Activated T-cell treated with anti-CD3 and anti-CD28 coated beads for 1 hour (primary cell): ENCODE results near the gene ITPRID2.
A peak's percentile ranks its signal among the peaks of the same experiment; 100 is the strongest.

Source experiments
- DNase-seq: peaks from one replicate; pipeline ENCODE4 v3.0.0-alpha.2; 2020; ENCODE audit warnings: low read depth

The ITPRID2 gene

DNA sequence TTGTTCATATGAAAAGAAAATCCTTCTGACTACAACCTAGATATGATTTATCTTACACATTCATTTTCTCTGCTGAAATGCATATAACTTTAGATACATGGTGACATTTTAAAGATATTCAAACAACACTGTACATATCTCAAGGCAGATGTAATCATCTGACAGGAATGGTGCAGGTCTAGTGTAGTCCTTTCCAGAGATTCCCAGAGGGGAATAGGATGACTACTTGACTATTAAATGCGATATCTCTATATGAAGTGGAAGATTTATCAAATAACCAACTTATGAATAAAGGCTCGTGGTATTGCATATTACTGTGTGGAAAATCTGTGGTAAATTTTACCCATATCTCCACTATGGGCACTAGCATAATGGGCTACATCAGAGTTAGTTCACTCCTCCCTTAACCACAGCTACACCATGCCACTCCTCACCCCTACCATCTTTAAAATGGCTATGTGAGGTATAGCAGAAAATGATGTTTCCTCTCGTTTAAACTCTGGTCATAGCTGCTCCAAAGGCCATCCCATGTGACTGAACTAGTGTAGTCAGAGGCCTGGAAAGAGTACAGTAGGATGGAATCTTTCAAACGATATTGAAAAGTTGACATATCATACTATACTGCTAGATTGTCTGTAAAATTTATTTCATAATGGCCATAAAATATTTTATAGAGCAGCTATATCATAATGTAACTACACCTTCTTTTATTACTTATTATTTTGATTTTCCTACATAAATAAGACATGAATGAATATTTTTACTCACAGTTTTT lies 9.1 kb upstream of the ITPRID2 start:
- DNase-seq: no peak

DNA sequence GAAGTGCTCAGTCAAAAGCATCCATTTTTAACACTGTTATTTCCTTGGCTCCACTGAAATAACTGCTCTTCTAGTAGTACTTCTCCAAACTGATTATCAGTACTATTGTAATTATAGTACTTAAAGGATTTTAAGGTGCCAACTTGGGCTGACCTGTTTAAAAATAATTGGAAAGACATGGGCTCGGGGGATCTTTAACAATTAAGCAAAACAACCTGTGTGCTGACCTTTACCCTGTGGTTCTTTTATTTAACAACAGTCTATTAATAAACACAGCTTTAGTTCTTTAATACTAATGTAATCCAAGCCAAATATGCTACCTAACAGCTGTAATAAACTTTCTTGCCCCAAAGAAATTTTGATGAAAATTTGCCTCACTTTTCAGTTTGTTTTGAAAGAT lies 6.9 kb upstream of the ITPRID2 start:
- DNase-seq: no peak

DNA sequence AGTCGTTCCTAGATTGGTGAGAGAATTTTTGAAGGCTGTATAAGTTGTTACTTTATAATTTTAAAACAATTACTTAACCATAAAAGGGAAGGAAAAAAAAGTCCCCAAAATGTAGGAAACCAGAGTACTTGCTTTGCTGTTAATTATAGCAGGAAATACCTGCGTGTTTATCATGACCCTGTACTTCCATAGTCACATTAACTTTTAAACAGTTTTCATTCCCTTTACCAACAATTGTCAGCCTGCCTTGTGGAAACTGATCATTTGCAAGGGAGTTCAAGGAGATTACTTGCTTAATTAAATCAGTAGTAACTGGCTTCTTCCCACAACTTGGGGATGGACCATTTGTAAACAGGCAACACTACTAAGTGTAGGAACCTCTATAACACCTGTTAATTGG lies 6.4 kb upstream of the ITPRID2 start:
- no peak for DNase-seq

DNA sequence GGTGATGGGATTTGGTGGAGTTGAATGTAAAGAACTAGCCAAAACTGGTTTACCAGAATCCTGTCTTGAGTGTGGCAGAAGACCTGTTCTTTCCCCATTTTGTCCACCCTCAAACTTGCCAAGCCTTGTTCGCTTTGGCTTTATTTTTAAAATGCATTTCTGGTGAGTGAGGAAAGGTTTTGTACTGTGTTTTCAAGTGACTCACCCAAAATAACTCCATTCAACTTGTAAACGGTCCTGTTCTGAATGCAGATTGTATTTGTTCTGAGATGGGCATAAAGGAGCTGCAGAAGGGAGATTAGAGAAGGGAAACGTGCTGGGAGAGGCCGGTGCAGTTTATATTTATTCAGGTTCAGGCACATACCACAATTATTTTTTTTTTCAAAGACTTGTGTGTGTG lies 5.3 kb upstream of the ITPRID2 start:
- no peak for DNase-seq

DNA sequence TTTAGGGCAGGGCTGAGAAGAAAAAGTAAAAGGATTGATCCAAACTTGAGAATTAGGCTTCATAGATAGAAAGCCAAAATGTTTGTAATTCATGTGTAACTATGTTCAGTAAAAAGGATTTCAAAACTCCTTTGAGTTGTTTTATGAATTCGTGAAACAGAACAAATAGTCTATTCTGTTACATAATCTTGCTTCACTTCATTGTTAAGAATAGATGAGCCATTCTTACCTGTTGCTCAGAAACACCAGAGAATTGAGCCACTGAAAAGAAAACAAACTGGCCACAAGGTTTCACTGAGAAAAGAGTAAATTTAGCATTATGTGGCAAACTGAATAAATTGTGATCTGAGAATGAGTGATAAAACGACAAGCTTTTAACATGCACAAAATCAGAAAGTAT lies 4.5 kb upstream of the ITPRID2 start:
- DNase-seq: no peak

DNA sequence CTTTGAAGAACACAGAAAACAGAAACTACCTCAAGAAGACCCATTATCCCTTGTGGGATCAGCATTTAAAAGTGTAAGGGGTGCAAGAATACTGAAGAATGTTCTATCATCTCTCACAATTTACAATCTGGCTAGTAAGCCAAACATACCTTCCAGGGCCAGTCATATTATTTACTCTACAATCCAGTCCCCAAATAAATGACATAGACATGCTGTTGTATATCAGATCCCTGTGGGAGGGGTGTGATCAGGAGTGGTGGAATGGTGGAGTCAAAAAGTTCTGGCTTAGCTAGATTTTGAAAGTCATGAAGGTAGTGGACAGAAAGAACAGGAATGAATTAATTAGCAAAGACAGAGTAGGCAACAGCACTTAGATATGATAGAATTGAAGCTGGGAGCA lies 1.8 kb upstream of the ITPRID2 start:
- DNase-seq: no peak

DNA sequence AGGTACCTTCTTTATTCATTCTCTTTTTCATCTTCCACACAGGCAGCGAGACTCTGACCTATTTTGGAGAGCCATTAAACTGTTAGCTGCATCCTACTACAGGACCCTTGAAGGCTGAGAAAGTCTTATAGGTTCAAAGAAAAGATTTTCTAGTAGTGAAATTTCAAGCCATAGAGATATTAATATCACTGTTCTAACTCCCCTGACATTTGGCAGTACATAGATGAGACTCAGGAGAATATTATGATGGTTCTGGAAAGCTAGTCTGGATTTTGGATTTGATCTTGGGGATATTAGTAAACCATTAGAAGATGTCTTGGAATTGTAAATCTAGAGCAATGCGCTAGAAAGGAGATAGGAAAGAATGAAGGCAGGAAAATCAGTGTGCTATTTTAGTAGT lies 1.3 kb upstream of the ITPRID2 start:
- DNase-seq: no peak

DNA sequence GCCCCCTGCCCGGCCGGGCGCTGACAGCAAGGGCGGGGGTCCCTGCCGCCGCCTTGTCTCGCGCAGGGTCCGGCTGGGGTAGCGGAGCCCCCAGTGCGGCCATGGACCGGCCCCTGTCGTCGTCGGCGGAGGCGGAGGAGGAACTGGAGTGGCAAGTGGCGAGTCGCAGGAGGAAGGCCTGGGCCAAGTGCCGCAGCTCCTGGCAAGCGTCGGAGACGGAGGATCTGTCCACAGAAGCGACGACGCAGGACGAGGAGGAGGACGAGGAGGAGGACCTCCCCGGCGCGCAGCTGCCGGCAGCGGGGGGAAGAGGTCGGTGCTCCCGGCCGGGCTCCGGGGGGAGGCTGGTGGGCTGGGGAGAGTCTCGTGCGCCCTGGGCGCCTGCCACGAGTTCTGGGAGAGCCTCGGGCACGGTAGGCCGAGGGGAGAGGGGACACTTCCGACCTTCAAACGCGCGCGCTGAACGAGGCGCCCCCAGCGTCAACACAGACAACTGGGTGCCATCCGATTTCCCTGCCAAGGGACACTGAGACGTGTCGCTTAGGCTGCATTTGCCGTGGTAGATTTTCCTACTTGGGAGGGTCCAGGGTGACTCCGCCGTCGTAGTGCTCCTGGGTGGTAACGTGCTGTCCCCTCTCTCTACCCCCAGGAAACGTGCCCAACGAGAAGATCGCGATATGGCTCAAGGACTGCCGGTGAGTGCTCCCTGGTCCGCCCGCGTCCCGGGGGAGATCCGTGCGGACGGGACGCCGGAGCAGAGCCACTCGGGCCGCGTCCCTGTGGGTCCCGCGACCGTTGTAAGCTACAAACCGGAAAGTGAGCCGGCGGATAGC lies 652 bp downstream of the ITPRID2 start:
- DNase-seq: peak; percentile 46

DNA sequence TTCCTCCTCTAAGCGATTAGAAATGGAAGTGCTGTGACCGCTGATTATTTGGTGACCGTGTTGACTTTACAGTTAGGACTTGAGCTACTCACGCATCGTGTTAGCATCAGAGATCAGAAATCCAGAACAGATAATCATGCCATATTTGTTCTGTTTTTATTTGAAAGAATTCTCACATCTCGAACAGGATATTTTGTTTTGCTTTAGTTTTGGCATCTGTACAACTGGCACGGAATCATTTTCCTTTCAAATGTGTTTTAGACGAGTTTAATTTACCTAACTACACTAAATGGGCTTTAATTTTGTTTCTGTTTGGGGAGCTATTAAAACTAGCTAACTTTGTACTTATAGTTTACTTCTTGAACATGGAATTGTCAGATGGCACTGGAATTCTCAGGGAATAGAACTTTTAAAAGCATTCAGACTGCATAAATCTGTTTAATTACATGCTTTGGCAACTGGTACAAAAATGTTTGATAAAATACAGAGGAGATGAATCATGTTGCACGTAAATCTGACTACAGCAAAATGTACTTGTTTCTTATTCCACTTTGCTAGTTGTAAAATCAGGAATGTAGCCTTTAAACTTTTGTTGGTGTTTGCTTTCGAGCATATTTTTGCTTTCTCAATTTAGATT lies 1.4 kb downstream of the ITPRID2 start:
- DNase-seq: no peak

DNA sequence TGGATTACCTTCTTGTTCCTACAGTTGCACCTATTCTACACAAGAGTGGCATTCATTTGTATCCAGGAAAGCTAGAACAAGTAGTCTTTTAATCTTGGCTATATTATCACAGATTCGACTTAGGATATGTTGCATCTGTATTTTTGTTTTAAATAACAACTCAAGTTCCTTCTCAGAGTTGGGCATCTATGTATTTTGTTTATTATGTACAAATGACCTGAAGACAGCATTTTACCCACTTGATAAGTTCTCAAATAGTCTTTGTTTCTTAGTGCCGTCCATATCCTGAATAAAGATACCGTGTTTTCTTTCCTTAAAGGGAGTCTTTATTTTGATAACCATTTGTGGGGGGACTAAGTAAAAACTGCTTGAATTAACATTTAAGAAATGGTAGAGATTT lies 2.9 kb downstream of the ITPRID2 start:
- no peak for DNase-seq

DNA sequence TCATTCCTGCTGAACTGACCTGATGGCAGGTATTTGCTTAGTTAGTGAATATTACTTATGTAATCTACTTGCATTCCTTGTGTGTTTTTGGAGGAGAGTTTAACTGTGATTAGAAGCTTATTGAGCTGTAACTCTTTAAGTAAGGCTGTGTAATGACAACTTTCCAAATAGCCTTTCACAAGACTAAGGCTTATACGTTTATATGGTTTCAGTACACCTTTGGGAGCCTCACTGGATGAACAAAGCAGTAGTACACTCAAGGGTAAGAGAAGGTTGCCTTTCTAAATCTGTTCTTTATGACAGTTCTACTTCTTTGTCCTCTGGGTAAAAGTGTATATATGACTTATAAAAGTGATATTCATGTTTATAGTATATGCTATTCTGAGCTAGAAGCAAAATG lies 4.3 kb downstream of the ITPRID2 start:
- no peak for DNase-seq

DNA sequence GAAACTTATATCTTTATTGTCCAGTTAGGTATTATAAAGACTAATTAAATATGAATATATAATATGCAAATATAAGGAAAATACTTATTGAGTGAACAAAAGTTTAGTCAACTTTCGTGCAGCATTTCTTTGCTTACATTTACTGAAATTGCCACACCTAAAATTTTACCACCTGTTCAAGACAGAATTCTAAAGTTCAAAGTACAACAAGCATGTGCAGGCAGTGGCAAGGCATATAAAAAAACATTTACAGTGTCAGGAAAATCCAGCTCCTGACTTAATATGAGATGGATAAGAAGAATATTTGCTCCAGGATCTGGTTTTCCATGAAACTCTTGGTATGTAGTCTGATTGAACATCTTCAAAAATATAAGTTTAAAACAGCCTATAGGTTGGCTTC lies 4.8 kb downstream of the ITPRID2 start:
- no peak for DNase-seq

DNA sequence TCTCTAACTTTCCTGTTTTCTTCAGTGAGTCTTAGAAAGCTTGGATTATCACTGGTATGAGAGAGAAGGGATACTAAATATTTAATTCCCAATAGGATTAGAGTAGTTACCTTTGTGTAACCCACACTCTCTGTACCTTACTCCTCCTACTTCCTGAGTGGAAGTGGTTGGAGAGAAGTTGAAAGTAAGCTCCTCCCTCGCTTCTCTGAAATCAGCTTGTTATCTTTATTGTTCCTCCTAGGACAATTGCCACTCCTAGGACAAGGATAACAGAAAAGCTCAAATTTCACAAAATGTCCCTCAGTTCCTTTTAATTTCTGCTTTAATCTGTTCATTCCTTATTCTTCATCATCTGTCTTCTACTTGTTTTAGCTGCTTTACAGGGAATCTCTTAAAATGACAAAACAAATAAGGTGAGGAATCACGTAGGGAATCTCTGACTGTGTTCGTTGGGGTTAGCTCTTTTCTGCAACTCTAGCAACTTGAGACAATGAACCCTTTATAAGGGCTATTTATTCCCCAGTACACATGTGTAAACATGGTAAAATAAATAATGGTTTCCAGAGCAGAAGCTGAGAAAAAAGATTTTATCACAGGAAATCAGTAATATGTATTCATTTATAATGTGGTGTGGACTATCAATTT lies 8.6 kb downstream of the ITPRID2 start:
- no peak for DNase-seq

DNA sequence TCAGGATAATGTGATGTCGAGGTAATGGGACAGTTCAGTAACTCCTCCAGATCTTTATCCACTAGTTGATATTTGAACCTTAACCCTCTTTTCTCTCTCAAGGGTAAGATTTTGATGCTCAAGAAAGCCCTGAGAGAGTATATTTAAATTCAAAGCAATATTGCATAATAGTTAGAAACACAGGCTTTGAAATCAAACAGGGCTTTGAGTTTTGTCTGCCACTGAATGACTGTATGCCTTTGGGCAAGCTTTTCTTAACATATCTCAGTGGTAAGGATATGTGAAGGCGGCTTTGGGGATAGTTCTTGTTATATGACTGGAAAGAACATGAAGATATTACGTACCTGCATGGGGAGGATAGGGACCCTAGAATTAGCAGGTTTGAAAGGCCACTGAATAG lies 11.1 kb downstream of the ITPRID2 start:
- DNase-seq: no peak

DNA sequence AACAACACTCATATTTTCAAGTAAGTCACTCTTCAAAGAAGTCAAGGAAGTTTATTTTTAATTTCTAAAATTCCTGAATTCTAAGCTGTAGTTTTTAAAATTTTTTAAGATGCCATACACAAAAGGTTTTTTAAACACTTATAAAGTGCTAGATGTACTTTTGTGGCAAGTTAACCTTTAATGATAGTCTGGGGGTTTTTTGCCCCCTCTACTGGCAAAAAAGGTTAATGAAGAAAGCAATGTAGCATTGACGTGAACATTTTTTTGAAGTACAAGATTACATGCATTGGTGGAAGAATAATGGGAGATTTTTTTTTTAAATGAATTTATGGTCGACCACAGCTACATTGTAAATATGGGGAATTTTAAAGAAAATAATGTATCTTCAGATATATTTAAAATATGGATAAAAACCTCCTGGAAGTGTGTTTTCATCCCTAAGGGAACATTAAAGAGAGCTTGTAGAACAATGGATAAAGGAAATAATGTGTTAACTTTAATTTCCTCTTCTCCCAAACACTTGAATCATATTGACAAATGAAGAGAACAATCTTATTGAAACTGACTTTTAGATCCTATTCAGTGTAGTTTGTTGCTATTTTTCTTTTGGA lies 12.6 kb downstream of the ITPRID2 start:
- no peak for DNase-seq

DNA sequence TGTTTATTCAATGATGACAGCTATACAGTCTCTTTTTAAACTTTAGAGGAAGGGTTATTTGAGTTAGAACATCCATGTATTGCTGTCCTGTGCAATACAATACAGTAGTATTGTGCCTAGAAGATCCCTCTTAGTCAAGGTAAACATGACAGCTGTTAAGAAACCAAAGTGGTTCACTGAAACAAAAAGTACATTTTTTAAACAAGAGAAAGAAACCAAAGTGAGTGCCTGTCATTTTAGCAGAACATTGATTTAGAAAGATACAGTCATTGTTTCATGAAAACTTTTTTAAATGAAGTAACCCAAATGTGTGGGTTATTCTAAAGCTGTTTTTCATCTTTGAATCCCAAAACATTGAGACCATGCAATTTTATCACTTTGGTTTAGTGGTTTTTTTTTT lies 15.5 kb downstream of the ITPRID2 start:
- DNase-seq: no peak

DNA sequence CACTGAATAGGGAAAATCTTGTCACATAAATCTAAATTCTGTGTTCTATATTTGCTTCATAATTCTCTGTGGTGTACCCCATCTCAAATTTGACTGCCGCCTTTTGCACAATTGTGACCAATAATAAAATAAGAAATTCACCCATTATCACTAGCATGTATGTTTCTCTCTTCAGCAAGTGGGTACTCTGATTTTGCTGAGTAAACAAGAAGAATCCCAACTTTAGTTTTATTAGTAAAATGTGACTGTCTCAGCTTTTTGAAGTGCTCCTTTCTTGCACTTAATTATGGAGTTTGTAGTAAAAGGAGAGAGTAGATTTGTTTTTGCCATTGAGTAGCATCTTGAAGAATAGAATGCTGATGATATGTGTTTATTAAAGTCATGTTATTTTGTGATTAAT lies 16.1 kb downstream of the ITPRID2 start:
- DNase-seq: no peak

DNA sequence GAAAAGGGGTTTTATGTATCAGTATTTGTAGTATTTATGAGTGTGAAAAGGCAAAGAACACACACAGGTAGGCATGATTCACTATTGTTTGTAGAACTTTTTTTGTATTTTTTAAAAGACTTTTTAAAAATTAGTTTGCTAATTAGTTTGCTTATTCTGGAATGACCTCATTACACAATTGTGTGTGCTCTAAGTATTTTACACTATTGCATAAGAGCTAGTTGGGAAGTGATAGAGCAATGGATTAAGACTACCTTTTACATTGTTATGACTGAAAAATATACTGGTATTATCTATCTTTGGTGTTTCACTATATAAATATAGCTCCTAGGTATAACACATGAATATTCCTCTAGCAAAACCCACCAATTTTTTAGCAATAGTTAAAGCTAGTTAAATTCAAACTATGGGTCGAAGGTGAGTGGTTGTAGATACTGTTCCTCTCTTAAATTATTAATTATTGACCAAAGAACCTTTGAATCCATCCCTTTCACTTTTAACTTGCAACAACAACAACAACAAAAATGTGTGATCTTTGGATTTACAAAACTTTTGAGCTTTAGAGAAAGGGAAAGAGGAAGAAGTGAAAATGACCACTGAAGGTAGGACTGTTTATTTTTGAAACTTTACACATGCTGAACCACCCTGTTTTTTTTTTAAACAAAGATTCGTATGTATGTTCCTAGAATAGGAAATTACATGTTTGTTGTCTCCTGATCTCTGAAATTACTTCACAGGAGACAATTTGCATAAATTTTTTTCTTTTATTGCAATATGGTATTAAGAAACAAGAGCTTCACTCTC lies 18.7 kb downstream of the ITPRID2 start:
- DNase-seq: no peak

DNA sequence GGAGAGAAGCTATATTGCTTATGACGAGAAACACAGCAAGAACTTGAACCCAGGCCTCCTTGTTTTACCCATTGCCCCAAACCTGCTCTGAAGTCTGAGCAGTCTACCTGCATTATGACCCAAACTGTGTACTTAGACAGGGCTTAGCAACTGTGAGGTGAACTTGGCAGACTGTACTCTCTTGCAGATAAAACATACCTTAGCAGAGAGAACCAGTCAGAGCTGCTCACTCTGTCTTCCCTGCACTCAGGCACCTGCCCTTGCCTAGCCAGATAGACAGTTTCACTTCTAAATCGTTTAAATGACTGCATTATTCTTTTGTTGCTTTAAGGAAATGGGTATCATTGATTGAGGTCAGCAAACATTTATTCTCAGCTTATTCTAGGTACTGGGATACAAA lies 20.3 kb downstream of the ITPRID2 start:
- DNase-seq: no peak

DNA sequence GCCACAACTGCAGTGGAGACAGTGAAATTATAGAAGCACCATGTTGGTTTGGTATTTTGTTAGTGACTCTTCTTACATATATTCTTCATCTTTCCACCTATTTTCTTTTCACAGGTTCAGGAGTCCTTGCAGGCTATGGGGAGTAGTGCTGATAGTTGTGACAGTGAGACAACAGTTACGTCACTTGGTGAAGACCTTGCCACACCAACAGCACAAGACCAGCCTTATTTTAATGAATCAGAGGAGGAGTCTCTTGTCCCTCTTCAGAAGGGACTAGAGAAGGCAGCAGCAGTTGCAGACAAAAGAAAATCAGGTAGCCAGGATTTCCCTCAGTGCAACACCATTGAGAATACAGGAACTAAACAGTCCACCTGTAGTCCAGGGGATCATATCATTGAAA lies 23.6 kb downstream of the ITPRID2 start:
- DNase-seq: no peak
